ENCODE measurements around the gene BCKDHB.

BCKDHB gene

DNA sequence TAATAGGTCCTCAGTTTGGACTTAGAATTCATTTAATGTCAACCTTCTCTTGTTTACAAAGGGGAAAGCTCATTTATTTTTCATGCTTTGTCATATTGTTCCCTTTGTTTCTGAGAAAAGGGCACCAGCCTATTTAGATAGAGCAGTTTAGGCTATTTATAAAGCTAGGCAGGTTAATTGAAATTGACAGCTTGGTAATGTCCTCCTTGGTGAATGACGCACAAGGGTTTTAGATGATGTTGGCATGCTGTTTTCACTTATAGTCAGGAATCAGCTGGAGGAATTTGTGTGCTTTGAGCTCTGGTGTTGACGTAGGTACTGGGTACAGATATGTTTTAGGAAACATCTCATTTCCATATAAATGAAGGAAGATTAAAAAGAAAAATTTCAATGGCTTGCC lies 45.2 kb downstream of the BCKDHB start:
- no peak for DNase-seq (ENCODE audit: low read depth in 2 of 2)

GRCh38 chr6:80154160-80154559 lies 47.7 kb downstream of the BCKDHB start:
- DNase-seq (ENCODE audit: low read depth in 2 of 2): no peak

DNA sequence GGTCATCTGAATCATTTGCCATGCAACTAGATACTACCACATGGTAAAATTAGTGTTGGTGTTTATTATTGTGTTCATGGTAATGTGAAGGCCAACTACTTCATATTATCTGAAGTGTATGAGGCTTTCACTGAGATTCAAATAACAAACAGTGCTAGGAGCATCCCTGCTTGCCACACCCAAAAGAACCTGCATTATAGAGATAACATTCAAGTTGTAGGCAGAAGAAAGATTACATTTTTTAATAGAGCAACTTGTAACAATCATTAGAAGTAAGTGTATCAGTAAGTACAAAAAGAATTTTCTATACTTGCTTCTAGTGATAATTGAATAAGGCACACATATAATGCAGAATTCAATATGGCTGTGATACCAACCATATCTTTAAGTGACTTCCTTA lies 49.8 kb downstream of the BCKDHB start:
- no peak for DNase-seq (ENCODE audit: low read depth in 2 of 2)

DNA sequence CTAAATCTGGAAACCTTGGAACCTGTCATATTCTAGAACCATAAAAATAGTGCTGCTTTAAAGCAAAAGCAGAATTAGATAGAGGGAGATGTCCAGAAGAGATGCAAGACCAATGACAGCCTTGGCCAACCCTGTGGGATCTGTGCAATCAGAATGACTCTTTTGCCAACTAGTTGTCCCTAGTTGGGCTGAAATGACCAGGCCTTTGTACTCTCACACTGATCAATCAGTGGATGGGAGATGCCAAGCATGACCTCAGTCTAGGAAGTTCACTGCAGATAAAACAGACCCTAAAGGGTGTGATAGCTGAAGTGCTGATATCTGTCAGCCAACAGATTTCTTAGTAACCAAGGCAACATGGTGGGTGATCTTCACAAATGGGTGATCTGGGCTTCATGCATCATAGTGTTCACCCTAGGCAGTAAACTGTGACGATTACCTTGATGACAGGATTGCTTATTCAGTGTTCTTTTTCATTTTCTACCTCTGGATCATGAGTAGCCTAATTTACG lies 52.1 kb downstream of the BCKDHB start:
- DNase-seq (ENCODE audit: low read depth in 2 of 2): no peak

- DNase-seq (ENCODE audit: low read depth in 2 of 2): no peak
Observed at GRCh38 chr6:80161434-80161833, 55.0 kb downstream of the BCKDHB start.

DNA sequence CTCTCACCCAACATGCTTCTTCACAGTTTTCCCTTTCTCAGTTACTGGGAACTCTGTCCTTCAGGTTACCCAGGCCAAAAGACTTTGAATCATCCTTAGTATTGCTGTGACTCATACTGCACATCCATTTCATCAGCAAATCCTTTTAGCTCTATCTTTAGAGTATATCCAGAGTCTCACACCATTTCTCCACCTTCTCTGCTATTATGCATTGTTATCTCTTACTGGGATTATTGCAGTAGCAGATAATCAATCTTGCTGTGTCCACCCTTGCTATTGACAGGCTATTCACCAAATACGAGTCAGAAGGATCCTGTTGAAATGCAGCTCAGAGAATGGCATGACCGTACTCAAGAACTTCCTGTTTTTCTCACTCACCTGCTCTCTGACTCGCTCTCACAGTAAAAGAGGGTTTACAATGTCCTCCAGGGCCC lies 57.3 kb downstream of the BCKDHB start:
- DNase-seq (ENCODE audit: low read depth in 2 of 2): no peak

DNA sequence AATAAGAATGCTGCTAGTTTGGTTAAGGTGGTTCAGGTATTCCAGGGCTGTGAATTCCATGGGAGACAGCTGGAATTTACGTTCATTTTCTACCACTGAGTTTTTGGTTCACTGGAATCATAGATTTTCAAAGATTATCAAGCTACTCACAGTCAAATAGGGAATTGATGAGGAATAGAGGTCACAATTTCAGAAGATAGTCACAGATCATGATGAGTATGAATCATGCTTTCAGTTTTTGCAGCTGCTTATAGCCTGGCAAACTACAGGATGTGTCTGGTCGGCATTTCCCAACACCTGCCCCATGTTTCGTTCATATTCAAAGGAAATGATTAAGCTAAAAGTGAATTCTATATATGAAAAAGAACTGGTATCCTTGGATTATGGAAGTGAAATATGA lies 58.7 kb downstream of the BCKDHB start:
- no peak for DNase-seq (ENCODE audit: low read depth in 2 of 2)

DNA sequence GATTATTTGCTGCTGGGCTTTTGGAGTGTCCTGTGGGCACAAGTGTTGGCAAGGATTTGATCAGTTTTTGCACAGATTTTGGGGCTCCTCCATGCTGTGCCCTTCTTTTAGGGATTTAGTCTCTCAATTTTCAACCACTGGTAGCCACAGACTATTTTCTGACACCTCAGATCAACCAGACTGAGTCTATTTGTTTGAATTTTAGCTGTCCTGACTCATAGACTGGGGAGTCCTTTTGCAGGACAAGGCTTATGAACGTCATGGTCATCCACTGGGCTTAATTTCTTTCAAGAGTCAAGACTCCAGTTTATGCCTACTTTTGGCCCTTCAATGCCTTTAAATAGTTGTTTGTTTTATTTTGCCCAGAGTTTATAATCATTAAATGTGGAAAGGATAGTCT lies 59.3 kb downstream of the BCKDHB start:
- DNase-seq (ENCODE audit: low read depth in 2 of 2): no peak

DNA sequence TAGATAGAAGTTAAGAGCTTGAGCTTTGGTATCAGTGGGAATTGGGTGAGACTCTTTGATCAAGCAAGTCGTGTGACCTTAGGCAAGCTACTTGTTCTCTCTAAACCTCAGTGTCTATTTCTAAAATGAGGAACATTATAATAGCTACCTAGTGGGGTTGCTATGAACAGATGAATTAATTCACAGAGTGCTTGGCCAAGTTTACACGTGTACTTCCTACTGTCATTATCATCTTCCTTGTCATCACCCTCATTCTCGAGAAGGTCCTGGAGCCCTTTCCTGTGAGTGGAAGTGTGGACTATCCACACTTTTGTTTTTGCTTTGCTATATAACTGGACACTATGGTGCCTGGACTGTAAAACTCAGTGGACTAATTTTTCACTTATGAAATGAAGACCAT lies 64.0 kb downstream of the BCKDHB start:
- no peak for DNase-seq (ENCODE audit: low read depth in 2 of 2)

- DNase-seq (ENCODE audit: low read depth in 2 of 2): no peak
Observed at GRCh38 chr6:80173411-80173810, 66.9 kb downstream of the BCKDHB start.

DNA sequence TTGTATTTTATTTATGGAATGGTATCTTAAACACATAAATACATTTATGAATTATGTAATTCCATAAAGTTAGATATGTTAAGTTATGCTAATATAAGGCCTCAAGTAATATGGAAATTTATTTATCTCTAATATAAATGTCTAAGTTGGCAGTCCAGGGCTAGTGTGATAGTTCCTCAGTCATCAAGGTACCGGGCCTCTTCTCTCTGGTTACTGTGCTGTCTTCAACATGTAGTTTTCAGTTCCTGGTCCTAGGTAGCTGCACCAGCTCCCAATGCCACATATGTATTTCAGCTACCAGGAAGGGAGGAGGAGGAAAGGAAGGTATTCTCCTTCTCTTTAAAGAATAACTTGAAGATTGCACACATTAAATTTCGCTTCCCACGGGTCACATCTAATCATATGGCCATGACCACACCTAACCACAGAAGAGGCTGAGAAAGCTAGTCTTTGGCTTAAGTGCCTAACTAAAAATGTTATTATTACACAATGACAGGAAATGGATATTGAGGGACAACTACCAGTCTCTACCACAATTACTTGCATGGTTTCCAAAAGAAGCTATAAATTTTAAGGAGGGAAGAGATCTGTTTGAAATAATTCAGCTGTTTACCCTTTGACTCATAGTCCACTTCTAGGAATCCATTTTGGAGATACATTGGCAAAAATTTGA lies 68.6 kb downstream of the BCKDHB start:
- no peak for DNase-seq (ENCODE audit: low read depth in 2 of 2)

GRCh38 chr6:80179695-80180094 lies 73.2 kb downstream of the BCKDHB start:
- DNase-seq (ENCODE audit: low read depth in 2 of 2): no peak

DNA sequence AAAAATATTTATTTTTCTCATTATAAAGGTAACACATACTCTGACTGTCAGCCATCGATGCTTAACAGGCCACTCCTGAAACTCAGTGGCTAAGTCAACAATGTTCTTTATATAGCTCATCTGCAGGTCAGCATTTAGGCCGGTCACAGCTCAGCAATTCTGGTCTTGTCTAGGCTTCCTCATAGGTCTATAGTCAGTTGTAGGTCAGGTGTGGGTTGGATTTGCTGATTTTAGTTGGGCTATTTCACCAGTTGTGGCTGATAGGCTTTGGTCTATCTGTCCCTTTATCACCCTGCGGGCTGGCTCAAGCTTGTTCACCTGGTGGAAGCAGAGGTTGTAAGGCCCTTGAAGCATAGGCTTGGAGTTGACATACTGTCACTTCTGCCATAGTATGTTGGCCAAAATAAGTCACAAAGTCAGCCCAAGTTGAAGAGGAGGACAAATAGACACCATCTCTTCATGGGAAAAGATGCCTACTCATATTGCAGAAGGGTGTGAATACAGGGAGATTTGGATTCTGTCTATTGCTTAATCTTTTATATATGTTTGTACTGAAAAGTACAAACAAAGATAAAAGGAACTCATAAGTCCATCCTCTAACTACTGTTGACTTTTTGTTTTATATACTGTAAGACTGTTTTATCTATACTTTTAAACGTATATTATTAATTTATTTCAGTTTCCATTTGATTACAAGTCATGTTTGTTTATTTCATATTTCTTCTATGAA lies 75.0 kb downstream of the BCKDHB start:
- no peak for DNase-seq (ENCODE audit: low read depth in 2 of 2)

DNA sequence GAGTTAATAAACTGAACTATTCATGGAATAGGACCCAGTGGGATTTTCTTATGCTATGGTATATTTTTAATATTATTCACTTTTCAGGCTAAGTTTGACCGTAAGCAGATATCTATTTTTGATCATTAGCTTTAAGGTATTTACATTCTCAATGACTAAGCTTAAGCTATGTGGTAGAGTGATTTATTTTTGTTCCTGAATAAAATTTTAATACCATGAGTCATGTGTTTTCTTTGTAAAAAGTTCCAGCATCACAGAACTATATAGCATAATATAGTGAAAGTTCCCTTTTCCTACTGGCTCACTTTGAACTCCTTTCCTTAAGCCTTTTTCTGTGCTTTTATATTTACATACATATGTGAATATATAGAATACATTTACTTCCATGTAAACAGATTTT lies 75.8 kb downstream of the BCKDHB start:
- DNase-seq (ENCODE audit: low read depth in 2 of 2): no peak

DNA sequence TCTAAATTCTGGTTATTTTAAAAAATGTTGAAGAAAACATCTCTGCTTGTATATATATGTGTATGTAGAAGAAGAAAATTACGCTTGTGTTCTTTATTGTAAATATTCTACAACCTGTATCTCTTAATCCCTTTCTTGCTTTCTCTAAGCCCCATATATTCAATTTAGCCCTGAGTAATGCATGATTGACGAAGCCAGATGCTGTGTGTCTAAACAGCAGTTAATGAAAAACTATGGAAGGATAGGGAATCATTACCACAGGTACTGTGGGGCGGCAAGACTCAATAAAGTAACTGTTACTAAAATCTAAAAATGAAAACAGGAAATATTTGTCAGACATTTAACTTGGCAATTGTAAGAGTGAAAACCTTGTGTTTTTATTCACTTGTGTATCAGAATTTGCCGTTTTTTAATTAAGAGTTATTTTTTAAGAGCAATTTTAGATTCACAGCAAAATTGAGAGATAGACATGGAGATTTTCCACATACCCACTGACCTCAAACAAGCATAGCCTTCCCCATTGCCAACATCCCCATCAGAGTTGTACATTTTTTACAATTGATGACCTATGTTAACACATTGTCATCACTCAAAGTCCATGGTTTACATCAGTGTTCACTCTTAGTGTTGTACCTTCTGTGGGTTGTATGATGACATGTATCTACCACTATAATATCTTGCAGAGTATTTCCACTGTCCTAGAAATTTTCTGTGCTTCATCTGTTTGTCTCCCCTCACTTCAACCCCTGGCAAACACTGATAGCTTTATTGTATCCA lies 76.7 kb downstream of the BCKDHB start:
- no peak for DNase-seq (ENCODE audit: low read depth in 2 of 2)

DNA sequence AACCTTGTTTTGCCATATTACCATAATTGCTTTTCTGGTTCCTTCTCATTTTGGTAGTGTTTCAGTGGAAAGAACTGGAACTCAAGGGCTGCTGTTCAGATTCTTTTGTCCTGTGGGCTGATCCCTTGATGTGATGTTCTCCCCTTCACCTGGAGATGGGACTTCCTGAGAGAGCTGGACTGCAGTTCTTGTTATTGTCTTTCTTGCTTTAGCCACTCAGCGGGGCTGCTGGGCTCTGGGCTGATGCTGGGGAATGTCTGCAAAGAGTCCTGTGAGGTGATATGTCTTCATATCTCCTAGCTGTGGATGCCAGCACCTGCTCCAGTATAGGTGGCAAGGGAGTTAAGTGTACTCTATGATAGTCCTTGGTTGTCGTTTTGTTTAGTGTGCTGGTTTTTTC lies 79.0 kb downstream of the BCKDHB start:
- no peak for DNase-seq (ENCODE audit: low read depth in 2 of 2)

DNA sequence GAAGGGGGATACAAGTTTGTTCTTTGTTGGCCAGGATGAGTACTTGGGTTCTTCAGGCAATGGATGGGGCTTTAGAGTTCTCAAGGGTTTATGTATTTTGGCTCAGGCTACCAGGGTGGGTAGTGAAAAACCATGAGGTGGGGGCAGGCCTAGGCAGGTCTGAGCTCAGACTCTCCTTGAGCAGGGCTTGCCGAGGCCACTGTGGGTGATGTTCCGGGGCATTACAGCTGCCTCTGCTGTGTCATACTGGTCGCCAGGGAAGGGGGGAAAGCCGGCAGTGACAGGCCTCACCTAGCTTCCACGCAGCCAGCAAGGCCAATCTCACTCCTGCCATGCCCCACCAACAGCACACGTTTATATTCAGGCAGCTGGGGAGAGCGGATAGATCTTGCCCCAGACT lies 79.6 kb downstream of the BCKDHB start:
- no peak for DNase-seq (ENCODE audit: low read depth in 2 of 2)

GRCh38 chr6:80196906-80197305 lies 90.4 kb downstream of the BCKDHB start:
- DNase-seq (ENCODE audit: low read depth in 2 of 2): no peak

DNA sequence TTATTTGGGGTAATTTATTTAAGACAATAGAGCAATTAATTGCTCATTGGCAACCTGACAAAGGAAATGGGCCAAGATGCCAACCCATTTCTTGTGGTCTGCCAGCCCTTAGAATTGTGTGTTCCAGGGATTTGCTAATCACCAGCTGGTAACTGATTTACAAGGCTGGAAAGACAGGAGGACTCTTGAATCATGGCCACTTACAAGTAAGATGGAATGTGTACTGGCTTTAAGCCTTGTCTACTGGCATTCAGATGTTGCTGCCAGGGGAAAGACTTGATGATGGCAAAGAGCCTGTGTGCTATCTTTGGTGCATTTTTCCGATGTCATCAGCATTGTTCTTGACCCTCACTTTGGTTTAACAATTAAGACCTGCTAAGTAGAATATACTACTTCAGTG lies 91.0 kb downstream of the BCKDHB start:
- DNase-seq (ENCODE audit: low read depth in 2 of 2): no peak

DNA sequence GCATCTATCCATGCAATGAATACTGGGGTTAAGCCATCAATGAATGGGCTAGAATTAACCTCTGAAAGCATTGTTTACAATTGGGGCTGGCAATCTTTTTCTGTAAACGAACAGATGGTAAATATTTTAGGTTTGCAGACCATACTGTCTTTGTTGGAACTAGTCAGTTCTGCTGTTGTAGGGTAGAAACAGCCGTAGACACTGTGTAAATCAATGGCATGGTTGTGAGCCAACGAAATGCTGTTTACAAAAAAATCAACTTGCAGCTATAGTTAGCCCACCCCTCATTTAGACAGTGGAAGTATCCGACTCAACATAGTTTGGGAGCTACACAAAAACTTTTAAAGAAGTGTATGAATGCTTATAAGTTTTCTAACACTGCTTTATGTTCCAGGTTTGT lies 91.5 kb downstream of the BCKDHB start:
- DNase-seq (ENCODE audit: low read depth in 2 of 2): no peak

- no peak for DNase-seq (ENCODE audit: low read depth in 2 of 2)
Observed at GRCh38 chr6:80203283-80203682, 96.8 kb downstream of the BCKDHB start.

DNA sequence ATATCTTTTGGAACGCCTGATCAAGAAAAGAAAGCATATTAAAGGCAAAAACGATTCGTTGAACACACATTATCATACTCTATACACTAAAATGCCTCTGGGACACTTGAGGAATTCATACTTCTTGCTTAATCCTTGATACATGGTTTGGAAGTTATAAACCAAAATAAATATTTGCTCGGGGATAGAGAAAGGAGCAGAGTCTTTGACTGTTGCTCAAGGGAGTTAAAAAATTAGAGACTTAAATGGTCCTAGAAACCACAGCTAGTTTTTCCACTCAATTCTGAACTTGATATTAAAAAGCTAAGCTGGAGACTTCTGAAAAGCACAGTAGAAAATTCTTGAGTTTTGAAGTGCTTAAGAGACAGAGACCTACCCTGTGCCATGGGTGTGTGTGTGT lies 98.9 kb downstream of the BCKDHB start:
- no peak for DNase-seq (ENCODE audit: low read depth in 2 of 2)

DNA sequence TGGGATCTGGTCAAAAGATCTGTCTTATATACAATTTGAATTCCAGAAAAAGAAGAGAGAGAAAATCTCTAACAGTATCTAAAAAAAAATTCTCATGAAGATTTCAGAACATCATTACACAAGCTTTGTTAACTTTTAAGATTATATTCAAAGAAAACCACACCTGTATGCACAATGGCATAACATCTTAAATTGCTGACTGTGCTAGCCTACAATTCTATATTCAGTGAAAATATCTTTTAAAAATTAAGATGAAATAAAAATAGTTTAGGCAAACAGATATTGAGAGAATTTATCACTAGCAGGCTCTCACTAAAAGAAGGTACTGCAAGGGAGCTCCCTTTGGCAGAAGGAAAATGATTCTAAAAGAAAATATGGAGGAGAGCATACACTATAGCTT lies 100.3 kb downstream of the BCKDHB start:
- no peak for DNase-seq (ENCODE audit: low read depth in 2 of 2)

Measured in activated CD4-positive, alpha-beta T cell treated with anti-CD3 and anti-CD28 coated beads for 24 hours (primary cell).